G401 (cell line): Measurements from ENCODE around the gene MYO5B. TPM values are rescaled to one million over a fixed set of nuclear protein-coding genes. Genes with fewer than 3 reads are reported as not detected.
A peak's percentile ranks its signal among the peaks of the same experiment; 100 is the strongest.

Experiments used
- DNase-seq: peaks from one replicate; pipeline ENCODE4 v3.0.0-alpha.2; 2015; ENCODE audit warnings: low spot score
- in situ Hi-C: cut with HindIII; loops from 2 replicates; pipeline ENCODE4 v1.10.0; 2016; ENCODE audit warnings: low sequenced_read_pairs, mixed read lengths
- total RNA-seq: library from RNA; depleted of rRNA; stranded (reverse); fragments of >200 nt; shearing (Covaris generic); gene quantifications from 2 replicates; pipeline ENCODE4 v1.2.3, GENCODE V29; 2014

The MYO5B gene
- total RNA-seq, 1 experiment from 2014 or later, result not detected

DNA sequence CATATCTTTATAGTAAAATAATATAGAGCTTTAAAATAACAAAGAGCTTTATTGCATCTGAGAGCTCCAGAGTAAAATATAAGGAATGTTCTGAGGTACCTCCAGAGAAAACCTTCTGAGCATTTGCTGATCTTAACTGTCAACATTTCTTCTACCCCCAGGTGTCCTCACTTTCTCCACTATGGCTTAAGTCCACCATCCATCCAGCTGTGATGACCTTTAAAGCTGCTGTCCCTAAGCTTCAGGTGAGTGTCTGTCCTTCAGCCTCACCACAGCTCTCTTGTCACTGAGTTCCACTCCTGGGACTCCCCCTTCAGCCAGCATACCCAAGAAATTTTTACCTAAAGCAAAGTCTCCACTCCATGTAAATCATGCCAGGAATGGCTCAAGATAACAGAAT lies 137.9 kb downstream of the MYO5B start:
- in situ Hi-C loops, result no loop called here
- no peak for DNase-seq

DNA sequence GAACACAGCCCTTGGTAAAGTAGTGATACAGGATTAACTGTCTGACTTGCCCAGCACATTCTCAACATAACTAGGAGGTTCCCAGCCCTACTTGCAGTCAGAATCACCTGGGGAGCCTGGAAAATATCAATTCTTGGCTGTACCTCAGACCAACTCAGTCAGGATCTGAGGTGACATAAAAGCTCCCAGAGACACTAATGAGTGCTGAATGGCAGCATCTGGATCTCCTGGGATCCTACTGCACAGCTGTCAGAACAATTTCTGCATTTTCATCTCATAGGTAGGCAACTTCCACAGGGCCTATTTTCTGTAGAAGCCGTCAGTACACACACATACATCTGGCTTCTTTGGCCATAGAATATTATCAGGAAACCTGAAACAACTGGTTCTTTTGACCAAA lies 138.8 kb downstream of the MYO5B start:
- in situ Hi-C loops, result no loop called here
- DNase-seq, result no peak

GRCh38 chr18:50055488-50055887 lies 139.5 kb downstream of the MYO5B start:
- in situ Hi-C loops, result no loop called here
- DNase-seq, result no peak

- in situ Hi-C loops, result no loop called here
These were observed 141.8 kb downstream of the MYO5B start for GRCh38 chr18:50053111-50053510.

DNA sequence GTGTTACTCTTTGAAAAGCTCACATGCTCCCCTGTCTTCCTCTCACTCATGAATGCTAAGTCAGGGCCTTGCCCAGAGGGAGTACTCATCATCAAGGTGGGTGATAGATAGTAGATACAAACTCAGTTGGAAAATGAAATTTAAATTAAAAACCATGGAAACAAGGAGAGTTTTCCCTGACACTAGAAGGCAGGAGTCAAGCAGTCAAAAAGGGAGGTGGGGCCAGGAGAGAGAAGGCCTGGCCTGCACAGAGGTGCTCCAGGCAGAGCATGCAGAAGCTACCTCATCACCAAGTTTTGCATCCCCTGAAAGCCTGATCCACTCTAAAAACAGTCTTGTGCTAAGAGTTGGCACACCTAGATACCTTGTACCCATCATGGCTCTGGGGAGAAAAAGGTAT lies 143.7 kb downstream of the MYO5B start:
- no peak for DNase-seq
- in situ Hi-C loops, result no loop called here

More at GRCh38 chr18:50053111-50053510, 141.8 kb downstream of the MYO5B start:
- DNase-seq, result no peak

DNA sequence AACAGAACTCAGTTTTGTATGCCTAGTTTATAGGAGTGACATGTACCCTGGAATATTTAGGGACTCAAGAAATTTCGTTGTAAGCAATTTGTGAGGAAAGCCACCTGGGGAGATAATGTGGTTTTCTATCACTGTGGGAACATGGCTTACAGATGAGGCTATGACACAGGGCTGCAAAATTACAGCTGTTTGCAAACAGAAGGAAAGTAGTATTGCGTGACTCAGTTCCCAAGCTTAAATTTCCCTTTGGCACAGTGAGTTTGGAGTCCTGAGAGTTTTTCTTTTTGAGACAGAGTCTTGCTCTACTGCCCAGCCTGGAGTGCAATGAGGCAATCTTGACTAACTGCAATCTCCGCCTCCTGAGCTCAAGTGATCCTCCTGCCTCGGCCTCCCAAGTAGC lies 149.8 kb downstream of the MYO5B start:
- in situ Hi-C loops, result no loop called here
- DNase-seq, result no peak

- peak; percentile 86 for DNase-seq
These were observed 150.5 kb downstream of the MYO5B start for GRCh38 chr18:50044402-50044801.

DNA sequence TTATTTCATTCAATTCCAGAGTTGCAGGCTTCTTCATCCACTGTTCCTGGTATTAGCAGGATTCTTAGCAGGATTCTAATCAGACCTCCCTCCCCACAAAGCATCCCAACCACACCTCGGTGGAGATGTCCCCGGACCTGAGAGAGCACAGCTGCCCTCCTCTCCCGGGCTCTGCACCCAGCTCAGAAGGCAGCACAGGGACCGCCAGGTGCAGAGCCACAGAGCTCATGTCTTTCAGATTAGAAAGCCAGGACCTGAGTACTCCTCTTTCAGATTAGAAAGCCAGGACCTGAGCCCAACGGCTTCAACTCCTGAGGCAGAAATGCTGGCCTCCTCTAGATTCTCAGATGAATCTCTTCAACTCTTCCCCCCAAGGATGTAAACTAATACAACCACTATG lies 152.3 kb downstream of the MYO5B start:
- in situ Hi-C loops, result no loop called here
- DNase-seq, result no peak

More at GRCh38 chr18:50044402-50044801, 150.5 kb downstream of the MYO5B start:
- in situ Hi-C loops, result no loop called here

DNA sequence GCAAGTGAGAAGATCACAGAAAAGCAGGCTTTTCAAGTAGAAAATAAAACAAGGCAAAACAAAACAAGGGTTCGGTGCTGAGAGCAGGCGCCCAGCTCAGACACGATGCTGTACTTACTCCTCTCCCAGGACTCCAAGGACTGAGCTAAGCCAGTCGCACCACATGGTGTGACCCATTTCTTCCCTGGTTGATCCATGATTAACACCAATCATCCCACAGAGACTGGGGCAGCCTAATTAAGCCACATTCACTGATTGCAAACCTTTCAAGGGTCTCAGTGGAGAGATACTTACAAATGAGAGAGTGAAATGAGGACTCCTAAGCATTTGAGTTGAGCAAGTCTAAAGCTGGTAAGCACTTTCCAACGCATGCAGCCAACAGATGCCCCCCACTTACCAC lies 155.2 kb downstream of the MYO5B start:
- no peak for DNase-seq
- in situ Hi-C loops, result no loop called here

- no peak for DNase-seq
- in situ Hi-C loops, result no loop called here
These were observed 156.5 kb downstream of the MYO5B start for GRCh38 chr18:50038448-50038847.

DNA sequence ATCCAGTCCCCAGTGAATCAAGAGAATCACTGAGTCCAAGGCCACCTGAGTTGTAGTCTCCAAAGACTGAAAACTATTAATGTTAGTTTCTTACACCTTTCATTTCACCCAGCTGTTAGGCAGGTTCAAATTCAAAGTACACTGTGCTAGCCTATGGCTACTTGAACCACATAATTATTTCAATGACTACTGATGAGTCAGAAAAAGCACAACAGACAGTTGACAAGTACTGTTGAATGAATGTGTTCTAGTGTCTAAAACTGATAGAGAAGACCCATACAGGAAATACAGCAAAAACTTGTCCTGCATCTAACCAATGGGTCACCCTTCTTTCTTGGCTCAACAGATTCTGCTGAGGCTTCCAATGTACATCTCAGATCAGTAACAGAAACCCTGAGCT lies 160.9 kb downstream of the MYO5B start:
- in situ Hi-C loops, result no loop called here
- DNase-seq, result no peak

- DNase-seq, result no peak
- in situ Hi-C loops, result no loop called here
These were observed 161.9 kb downstream of the MYO5B start for GRCh38 chr18:50033004-50033403.

- in situ Hi-C loops, result no loop called here
- DNase-seq, result no peak
These were observed 164.8 kb downstream of the MYO5B start for GRCh38 chr18:50030146-50030545.

DNA sequence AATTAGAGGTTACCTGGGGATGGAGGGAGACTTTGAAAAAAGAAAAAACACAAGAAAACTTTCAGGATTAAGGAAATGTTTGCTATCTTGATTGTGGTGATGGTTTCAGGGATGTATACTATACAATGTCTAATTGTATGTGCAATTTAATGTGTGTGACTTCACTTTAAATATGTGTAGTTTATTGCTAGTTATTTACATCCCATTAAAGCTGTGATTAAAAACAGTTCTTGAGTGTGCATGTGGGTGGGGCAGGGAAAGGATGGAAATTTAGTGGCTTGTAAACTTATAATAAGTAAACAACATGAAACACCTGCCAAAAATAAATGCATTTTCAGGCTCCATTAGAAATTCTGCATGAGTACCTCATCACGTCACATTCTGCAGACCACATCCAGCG lies 167.0 kb downstream of the MYO5B start:
- in situ Hi-C loops, result no loop called here
- DNase-seq, result no peak

GRCh38 chr18:50024466-50024865 lies 170.5 kb downstream of the MYO5B start:
- in situ Hi-C loops, result no loop called here
- DNase-seq, result no peak

GRCh38 chr18:50022985-50023384 lies 172.0 kb downstream of the MYO5B start:
- no peak for DNase-seq
- in situ Hi-C loops, result no loop called here

- no peak for DNase-seq
- in situ Hi-C loops, result no loop called here
These were observed 180.3 kb downstream of the MYO5B start for GRCh38 chr18:50014606-50015005.

DNA sequence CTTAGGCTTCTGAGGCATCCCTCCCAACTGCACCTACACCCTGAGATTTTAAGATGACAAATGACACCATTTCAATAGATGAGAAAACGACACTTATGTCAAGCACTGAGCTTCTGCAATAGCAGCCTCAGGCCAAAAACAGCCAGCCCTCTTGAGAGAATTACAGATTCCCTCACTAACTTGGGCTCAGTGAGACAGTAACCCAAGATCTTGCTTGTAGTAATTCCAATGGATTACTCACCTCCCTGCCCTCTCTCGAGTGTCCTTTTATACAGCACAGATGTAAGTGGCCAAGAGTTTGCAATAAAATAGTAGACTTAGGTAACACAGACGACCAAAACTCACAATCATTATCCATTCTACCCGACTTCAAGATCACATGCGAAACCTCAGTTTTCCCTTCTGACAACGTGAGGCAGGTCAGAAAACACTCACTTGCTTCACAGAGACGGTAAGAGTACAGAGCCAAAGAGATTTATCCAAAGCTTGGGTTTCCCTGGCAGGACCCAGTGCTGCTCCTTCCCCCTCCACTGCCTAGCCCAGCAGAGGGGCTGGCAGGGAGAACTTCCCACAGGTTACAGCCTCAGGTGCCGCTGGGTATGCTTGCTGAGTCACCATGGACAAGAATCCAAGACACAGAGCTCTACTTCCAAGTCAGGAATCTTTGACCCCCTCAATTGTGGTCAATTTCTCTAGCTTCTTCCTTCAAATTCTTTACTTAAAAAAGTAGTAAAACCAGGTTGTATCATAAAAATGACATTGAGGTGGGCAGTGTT lies 181.4 kb downstream of the MYO5B start:
- no peak for DNase-seq
- in situ Hi-C loops, result no loop called here

GRCh38 chr18:50011813-50012435 lies 183.0 kb downstream of the MYO5B start:
- DNase-seq, result no peak

DNA sequence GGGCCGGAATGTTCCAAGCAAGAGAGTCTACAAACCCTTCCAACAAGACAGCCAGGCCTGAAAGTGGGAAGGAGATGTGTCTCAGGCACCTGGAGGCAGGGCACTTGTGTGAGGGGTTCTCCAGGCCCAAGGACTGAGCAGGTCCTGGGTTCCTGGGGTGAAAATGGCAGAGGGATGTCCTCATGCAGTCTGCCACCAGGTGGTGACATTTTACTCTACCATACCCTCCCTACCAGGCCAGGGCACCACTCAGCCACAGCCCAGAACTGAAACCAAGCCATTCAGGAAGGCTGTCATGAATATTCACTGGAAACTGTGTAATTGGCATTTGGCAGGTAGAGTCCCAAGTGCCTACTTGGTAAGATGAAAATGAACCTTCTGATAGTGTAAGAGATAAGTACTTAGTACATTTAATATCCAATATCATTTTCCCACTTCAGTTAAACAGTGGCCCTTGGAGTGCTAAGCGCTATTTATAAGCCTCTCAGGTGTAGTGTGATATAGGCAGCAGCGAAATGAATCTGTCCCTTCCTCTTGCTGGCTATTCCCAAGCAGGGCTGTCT lies 185.1 kb downstream of the MYO5B start:
- in situ Hi-C loops, result no loop called here
- peak; percentile 17 for DNase-seq

More at GRCh38 chr18:50011813-50012435, 183.0 kb downstream of the MYO5B start:
- in situ Hi-C loops, result no loop called here

GRCh38 chr18:50008306-50008705 lies 186.6 kb downstream of the MYO5B start:
- no peak for DNase-seq
- in situ Hi-C loops, result no loop called here
